NCI-H2196 (cell line): ENCODE data around the gene GRHPR.
"Not testable (repeated sequence)": the region's sequence is repeated elsewhere in the genome, so short reads cannot be mapped to it uniquely, and the experiment has no call there.

Experiments
- DNase-seq: peaks from one replicate; lab custom pipeline; 2025; ENCODE audit not compliant: unreplicated experiment; lab: John Stamatoyannopoulos, UW

GRHPR gene

GRCh38 chr9:37474438-37474837, 51.9 kb downstream of the GRHPR start:
- no peak for DNase-seq

GRCh38 chr9:37476930-37477329, 54.4 kb downstream of the GRHPR start:
- no peak for DNase-seq

- DNase-seq = not testable (repeated sequence)
Measured at GRCh38 chr9:37477443-37477842, 54.9 kb downstream of the GRHPR start.

- not testable (repeated sequence) for DNase-seq
Measured at GRCh38 chr9:37477987-37478619, 55.6 kb downstream of the GRHPR start.

- DNase-seq = no peak
Measured at GRCh38 chr9:37480759-37481158, 58.3 kb downstream of the GRHPR start.

GRCh38 chr9:37485389-37486255, 63.1 kb downstream of the GRHPR start, which contains the start of gene POLR1E:
Gene POLR1E, plus strand, starts transcription at chr9:37485948. Its CDS starts 100 bp downstream, at chr9:37486048.
- peak; percentile 95 for DNase-seq

- DNase-seq = no peak
Measured at GRCh38 chr9:37486256-37486615, 63.7 kb downstream of the GRHPR start.
